NCI-H345 (cell line): Measurements from ENCODE around the gene ST6GALNAC2.

ENCODE experiments used
- DNase-seq: peaks from one replicate; lab custom pipeline; 2025; lab: John Stamatoyannopoulos, UW

Gene ST6GALNAC2

DNA sequence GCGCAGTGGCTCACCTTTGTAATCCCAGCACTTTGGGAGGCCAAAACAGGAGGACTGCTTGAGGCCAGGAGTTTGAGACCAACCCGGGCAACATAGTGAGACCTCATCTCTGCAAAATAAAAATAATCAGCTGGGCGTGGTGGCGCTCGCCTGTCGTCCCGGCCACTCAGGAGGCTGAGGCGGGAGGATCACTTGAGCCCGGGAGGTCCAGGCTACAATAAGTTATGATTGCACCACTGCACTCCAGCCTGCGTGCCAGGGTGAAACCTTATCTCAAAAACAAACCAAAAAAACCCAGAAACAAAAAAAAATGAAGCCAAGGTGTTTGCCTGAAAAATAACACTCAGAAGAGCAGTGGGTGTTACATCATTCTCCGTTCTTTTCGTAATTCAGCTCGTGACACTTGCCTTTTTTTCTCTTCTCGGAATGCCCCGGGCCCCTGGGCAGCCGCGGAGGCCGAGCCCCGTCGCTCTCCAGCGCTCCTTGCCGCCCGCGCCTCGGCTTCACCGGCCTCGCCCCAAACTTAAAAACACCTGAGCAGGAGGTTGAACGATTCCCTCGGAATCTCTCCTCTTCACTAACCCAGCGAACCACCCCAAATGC lies 28.8 kb downstream of the ST6GALNAC2 start:
- DNase-seq = no peak

- no peak for DNase-seq
These were observed 31.5 kb downstream of the ST6GALNAC2 start for GRCh38 chr17:76554131-76554530.

- DNase-seq = no peak
These were observed 32.3 kb downstream of the ST6GALNAC2 start for GRCh38 chr17:76553178-76553908.

DNA sequence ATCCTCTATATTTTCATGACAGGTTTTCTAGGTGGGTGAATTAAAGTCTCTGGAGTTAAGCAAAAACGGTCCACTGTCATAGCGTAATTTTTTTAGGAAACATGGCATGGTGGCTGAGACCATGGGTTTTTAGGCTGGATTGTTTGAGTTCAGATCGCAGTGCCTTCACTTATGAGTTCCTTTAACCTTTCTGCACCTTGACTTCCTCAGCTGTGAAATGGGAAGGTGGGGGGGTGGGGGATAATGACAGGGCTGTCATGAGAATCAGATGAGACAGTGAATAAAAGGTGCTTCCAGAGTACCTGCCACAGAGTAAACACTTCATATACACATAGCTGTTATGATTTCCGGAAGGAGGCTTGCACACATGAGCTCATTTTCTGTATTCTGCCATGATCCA lies 34.0 kb downstream of the ST6GALNAC2 start:
- DNase-seq = peak; percentile 18

GRCh38 chr17:76550712-76551615 lies 34.7 kb downstream of the ST6GALNAC2 start:
- DNase-seq = no peak

DNA sequence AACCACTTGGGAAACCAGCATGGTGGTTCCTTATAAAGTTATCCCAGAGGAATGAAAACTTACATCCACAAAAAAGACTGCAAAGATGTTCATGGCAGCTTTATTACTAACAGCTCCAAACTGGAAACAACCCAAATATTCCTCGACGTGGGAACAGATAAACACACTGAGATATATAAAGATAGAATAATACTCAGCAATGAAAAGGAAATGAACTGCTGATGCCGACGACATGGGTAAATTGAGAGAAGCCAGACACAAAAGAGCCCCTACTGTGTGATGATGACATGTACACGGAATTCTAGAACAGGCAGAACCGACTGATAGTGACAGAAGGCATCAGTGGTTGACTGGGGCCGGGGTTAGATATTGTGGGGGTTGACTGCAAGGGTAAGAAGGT lies 36.1 kb downstream of the ST6GALNAC2 start:
- no peak for DNase-seq

- no peak for DNase-seq
These were observed 36.5 kb downstream of the ST6GALNAC2 start for GRCh38 chr17:76549215-76549518.

- DNase-seq = no peak
These were observed 37.1 kb downstream of the ST6GALNAC2 start for GRCh38 chr17:76548378-76549214.

DNA sequence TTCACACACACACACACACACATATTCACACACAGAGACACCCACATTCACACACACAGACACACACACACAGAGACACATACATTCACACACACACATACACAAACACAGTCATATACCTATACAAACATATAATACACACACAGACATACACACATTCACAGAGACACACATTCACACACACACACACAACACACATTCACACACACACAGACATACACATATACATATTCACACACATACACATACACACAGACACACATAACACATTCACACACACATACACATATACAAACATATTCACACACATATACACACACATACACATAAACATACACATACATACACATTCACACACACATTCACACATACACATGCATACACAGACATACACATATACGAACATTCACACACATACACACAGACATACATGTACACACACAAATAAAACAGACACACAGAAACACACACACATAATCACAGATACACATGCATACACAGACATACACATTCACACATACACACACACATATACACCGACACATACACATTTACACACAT lies 37.9 kb downstream of the ST6GALNAC2 start:
- no peak for DNase-seq

DNA sequence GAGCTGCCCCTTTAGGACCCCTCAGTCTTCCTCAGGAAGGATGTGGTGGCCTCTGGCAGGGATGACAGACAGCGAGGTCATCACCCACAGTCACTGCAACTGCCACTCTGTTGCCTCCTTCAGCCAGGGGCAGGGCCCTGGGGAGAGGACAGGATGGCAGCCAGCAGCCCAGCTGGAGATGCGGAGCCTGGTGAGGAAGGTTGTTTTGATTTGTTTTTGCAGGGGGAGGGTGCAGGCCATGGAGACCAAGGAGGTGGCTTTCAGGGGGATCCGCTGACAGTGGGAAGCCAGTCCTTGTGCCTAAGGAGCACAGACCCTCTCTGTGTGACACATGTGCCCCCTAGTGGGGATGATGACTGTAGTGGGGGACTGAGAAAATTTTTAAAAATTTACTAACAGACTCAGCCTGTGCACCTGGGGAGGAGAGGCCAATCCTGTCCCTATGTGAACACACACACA lies 38.4 kb downstream of the ST6GALNAC2 start:
- peak; percentile 39 for DNase-seq

DNA sequence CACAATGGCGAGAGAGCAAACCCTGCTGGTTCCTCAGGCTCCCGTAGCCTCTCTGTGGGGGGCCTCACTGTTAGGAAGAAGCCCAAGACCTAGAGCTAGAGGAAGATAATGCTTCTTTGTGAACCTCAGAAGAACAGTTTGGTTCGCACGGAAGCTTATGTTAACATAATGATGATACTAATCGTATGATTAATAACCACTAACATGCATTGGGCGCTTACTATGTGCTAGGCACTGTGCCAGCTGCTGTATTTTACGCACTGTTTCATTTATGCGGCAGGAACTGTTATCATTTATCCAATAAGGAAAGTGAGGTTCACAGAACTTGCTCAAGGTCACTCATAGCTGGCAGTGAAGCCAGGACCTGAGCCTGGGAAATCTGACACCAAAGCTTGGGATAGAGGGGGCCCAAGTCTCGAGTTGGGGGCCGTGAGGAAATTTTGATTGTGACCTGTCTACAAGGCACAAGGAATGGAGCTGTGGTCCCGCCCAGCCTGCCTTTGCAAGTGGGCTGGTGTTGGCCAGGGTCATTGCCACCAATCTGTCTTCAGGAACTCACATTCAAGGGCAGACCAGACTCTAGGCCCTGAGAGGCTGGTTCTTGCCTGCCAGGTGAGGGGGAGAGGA lies 39.0 kb downstream of the ST6GALNAC2 start:
- no peak for DNase-seq

DNA sequence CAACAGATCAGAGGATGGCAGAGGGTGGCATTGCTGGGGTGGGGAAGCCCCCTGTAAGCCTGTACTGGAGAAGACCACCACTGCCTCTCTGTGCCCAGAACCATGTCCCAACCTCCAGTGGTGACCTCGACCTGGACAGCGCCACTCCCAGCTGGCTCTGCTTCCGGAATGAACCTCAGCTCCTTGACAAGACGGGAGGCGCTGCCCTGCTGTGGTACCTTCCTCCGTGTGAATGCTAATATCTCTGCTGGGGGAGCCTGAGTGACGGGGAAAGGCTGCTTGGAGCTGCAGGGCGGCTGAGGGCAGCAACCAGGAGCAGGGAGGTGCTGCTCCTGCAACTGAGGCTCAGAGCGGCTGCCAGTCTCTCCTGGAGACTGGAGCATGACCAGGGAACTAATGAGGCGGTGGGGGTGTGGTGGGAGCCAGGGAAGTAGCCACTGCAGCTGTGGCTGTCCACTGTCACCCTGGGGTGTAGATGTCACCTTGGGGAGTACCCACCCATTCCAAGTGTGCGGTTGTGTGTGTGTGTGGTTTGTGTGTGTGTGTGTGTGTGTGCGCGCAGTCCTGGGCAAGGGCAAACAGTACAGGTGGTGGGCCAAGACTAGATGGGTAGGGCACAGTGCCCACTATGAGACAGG lies 39.6 kb downstream of the ST6GALNAC2 start:
- DNase-seq = no peak

- DNase-seq = no peak
These were observed 40.9 kb downstream of the ST6GALNAC2 start for GRCh38 chr17:76544546-76545365.

- DNase-seq = no peak
These were observed 41.7 kb downstream of the ST6GALNAC2 start for GRCh38 chr17:76543826-76544545.

- DNase-seq = no peak
These were observed 42.2 kb downstream of the ST6GALNAC2 start for GRCh38 chr17:76543482-76543825.

- DNase-seq = no peak
These were observed 42.7 kb downstream of the ST6GALNAC2 start for GRCh38 chr17:76542984-76543383.

DNA sequence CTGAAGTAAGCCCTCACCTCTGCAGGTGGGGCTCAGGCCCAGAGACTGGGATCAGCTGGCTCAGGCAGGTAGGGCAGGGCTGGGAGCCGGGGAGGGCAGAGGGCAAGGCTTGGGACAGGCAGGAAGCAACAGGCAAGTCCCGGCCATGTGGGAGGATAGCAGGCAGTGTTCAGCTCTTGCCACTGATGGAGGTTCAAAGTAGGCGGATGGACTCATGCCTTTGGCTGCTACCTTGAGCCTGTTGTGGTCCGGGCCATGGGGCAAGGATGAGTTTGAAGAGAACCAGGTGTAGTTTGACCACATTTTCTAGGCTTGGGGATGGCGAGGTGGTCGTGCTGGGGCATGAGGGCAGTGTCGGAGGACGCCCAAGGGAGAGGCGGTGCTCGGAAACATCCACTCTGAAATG lies 43.1 kb downstream of the ST6GALNAC2 start:
- DNase-seq = no peak

- DNase-seq = no peak
These were observed 43.8 kb downstream of the ST6GALNAC2 start for GRCh38 chr17:76541739-76542454.
